ENCODE results near the gene LSAMP.

- TF ChIP-seq CTCF (IDR thresholded peaks at IDR 0.05), result no peak
- no peak for TF ChIP-seq POLR2A (IDR thresholded peaks at IDR 0.05)
These were observed 130.8 kb downstream of the LSAMP start for GRCh38 chr3:116314476-116314875.

All from esophagus squamous epithelium (tissue), 4 donors.